Measurements from ENCODE around the gene SERPINB7.

DNA sequence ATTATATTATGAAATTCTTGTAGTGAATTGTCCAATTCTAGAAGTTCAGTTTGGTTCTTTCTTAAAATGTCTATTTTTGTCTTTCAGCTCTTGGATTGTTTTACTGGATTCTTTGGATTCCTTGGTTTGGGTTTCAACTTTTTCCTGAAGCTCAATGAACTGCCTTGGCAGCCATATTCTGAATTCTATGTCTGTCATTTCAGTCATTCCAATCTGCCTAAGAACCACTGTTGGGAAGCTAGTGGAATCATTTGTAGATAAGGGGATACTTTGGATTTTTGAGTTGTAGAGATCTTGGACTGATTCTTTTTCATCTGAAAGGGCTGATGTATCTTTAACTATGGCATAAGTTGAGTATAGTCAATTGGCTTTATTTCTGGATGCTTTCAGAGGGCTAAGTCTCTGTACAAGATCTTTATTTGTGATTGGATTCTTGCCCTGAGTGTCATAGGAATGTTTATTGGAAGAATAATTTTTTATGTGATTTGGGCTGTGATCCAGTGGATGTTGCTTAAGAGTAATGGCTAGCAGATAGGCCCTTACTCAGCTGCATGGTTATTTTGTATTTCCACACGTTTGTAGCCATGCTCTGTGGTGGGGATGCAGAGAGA lies 42.3 kb downstream of the SERPINB7 start:
- TF ChIP-seq RARB (CRISPR knock-in tag; IDR thresholded peaks at IDR 0.05): no peak
- no peak for TF ChIP-seq ARNTL (CRISPR knock-in tag; IDR thresholded peaks at IDR 0.05; ENCODE audit: borderline replicate concordance, low read depth)
- TF ChIP-seq, protein P1, sequence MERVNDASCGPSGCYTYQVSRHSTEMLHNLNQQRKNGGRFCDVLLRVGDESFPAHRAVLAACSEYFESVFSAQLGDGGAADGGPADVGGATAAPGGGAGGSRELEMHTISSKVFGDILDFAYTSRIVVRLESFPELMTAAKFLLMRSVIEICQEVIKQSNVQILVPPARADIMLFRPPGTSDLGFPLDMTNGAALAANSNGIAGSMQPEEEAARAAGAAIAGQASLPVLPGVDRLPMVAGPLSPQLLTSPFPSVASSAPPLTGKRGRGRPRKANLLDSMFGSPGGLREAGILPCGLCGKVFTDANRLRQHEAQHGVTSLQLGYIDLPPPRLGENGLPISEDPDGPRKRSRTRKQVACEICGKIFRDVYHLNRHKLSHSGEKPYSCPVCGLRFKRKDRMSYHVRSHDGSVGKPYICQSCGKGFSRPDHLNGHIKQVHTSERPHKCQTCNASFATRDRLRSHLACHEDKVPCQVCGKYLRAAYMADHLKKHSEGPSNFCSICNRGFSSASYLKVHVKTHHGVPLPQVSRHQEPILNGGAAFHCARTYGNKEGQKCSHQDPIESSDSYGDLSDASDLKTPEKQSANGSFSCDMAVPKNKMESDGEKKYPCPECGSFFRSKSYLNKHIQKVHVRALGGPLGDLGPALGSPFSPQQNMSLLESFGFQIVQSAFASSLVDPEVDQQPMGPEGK (CRISPR knock-in tag; IDR thresholded peaks at IDR 0.05; ENCODE audit: borderline replicate concordance): no peak
- no peak for TF ChIP-seq CSDC2 (CRISPR knock-in tag; IDR thresholded peaks at IDR 0.05)
- no peak for TF ChIP-seq ZFP3 (CRISPR knock-in tag; IDR thresholded peaks at IDR 0.05)
- TF ChIP-seq, protein P2, sequence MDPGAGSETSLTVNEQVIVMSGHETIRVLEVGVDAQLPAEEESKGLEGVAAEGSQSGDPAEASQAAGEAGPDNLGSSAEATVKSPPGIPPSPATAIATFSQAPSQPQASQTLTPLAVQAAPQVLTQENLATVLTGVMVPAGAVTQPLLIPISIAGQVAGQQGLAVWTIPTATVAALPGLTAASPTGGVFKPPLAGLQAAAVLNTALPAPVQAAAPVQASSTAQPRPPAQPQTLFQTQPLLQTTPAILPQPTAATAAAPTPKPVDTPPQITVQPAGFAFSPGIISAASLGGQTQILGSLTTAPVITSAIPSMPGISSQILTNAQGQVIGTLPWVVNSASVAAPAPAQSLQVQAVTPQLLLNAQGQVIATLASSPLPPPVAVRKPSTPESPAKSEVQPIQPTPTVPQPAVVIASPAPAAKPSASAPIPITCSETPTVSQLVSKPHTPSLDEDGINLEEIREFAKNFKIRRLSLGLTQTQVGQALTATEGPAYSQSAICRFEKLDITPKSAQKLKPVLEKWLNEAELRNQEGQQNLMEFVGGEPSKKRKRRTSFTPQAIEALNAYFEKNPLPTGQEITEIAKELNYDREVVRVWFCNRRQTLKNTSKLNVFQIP (CRISPR knock-in tag; IDR thresholded peaks at IDR 0.05; ENCODE audit: borderline replicate concordance, low read depth): no peak
- TF ChIP-seq, protein P3, sequence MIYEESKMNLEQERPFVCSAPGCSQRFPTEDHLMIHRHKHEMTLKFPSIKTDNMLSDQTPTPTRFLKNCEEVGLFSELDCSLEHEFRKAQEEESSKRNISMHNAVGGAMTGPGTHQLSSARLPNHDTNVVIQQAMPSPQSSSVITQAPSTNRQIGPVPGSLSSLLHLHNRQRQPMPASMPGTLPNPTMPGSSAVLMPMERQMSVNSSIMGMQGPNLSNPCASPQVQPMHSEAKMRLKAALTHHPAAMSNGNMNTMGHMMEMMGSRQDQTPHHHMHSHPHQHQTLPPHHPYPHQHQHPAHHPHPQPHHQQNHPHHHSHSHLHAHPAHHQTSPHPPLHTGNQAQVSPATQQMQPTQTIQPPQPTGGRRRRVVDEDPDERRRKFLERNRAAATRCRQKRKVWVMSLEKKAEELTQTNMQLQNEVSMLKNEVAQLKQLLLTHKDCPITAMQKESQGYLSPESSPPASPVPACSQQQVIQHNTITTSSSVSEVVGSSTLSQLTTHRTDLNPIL (CRISPR knock-in tag; IDR thresholded peaks at IDR 0.05; ENCODE audit: low read depth): no peak
- no peak for TF ChIP-seq ZNF70 (CRISPR knock-in tag; IDR thresholded peaks at IDR 0.05)
- no peak for TF ChIP-seq ZNF8 (CRISPR knock-in tag; IDR thresholded peaks at IDR 0.05)
- TF ChIP-seq TCF4 (CRISPR knock-in tag; IDR thresholded peaks at IDR 0.05; ENCODE audit: borderline replicate concordance): no peak
- TF ChIP-seq ZFP30 (CRISPR knock-in tag; IDR thresholded peaks at IDR 0.05): no peak
- no peak for TF ChIP-seq ESRRG (CRISPR knock-in tag; IDR thresholded peaks at IDR 0.05)
- TF ChIP-seq ZNF565 (CRISPR knock-in tag; conservative IDR thresholded peaks at IDR 0.05; ENCODE audit: low read depth): no peak
- no peak for TF ChIP-seq BACH2 (CRISPR knock-in tag; IDR thresholded peaks at IDR 0.05; ENCODE audit: borderline replicate concordance)
